Transverse colon (tissue), 4 donors: ENCODE results near the gene CERS1. TPM values are rescaled to one million over a fixed set of nuclear protein-coding genes. Genes with fewer than 3 reads are reported as not detected.

Experiments used
- DNase-seq: peaks from one replicate; pipeline ENCODE4 v3.0.0-alpha.2; 2019
- H3K27ac ChIP-seq, 4 donors: fragments of 200-600 bp; sonication (generic); 2 replicates each; pipeline ENCODE4 v1.5.1; 2016 to 2018; ENCODE audit warnings: inconsistent platforms in 4 of 4
- H3K27me3 ChIP-seq: fragments of 200-600 bp; sonication (generic); 2 replicates; pipeline ENCODE4 v1.5.1; 2017; ENCODE audit warnings: inconsistent platforms
- H3K36me3 ChIP-seq, 4 donors: fragments of 200-600 bp; sonication (generic); 2 replicates each; pipeline ENCODE4 v1.5.1; 2017 to 2019; ENCODE audit warnings: inconsistent platforms in 4 of 4
- H3K4me1 ChIP-seq, 4 donors: fragments of 200-600 bp; sonication (generic); 2 replicates each; pipeline ENCODE4 v1.5.1; 2017 to 2020; ENCODE audit warnings: inconsistent platforms in 4 of 4
- H3K4me3 ChIP-seq, 4 donors: fragments of 200-600 bp; sonication (generic); 1 replicate in 1 of 4; 2 replicates in 3 of 4; pipeline versions ENCODE4 v1.5.1 to v1.6.1; 2017 to 2019; ENCODE audit warnings: inconsistent platforms in 4 of 4
- H3K9me3 ChIP-seq, 2 donors: fragments of 200-600 bp; sonication (generic); 2 replicates each; pipeline ENCODE4 v1.5.1; 2017 to 2019; ENCODE audit warnings: inconsistent platforms in 2 of 2
- CTCF ChIP-seq, 5 experiments: fragments of 200-600 bp in 3 of 5; fragments of 450-650 bp in 2 of 5; sonication (generic) in 3 of 5; IDR thresholded peaks; 1 replicate in 2 of 5; 2 replicates in 3 of 5; pipeline ENCODE4 v1.5.1; 2016 to 2017; ENCODE audit warnings: antibody characterized with exemption in 5 of 5, inconsistent platforms in 3 of 5, mild to moderate bottlenecking in 2 of 5, moderate library complexity in 1 of 5
- EP300 ChIP-seq: sonication (generic); formaldehyde crosslinking; IDR thresholded peaks from one replicate; pipeline ENCODE4 v1.6.1; 2017; ENCODE audit warnings: antibody characterized with exemption, low read depth
- POLR2A ChIP-seq: fragments of 450-650 bp; IDR thresholded peaks from one replicate; pipeline ENCODE4 v1.6.1; 2016; ENCODE audit warnings: antibody characterized with exemption, mild to moderate bottlenecking, moderate library complexity
- POLR2AphosphoS5 ChIP-seq, 3 donors: sonication (generic); formaldehyde crosslinking; IDR thresholded peaks; one replicate each; pipeline ENCODE4 v1.6.1; 2016; ENCODE audit warnings: antibody characterized with exemption in 3 of 3
- WGBS, 2 donors: methylation state at CpG; one replicate each; pipeline ENCODE4 v1.1.5; 2018; ENCODE audit warnings: low coverage in 1 of 2; 5-methylcytosine and 5-hydroxymethylcytosine counted together
- in situ Hi-C, 4 donors: fragments of 200-750 bp; cut with MboI; loops; one replicate each; pipeline versions ENCODE4 v1.15.0 to v1.15.1; 2017; ENCODE audit warnings: low sequenced_read_pairs in 3 of 4, low pct_ligation_motif_present in 1 of 4, low pct_unique_long_range_greater_than_20kb in 1 of 4
- intact Hi-C: fragments of 100-400 bp; cut with DNase I; formaldehyde crosslinking; loops from one replicate; pipeline ENCODE4 v1.15.1; 2023; ENCODE audit warnings: low total_unique reads
- total RNA-seq, 4 donors: library from RNA; depleted of rRNA; stranded (reverse); fragments of >200 nt; gene quantifications; one replicate each; pipeline ENCODE4 v1.1.0, GENCODE V29; 2016

Gene CERS1
- total RNA-seq, 4 donors from 2014 or later, result not detected

GRCh38 chr19:18910010-18910409 is 14.1 kb upstream of the CERS1 start:
- intact Hi-C loops (no loop called here), in situ Hi-C loops (no loop called here)
- DNase-seq, result no peak
- Histone ChIP-seq H3K4me1 (no peaks in the 10 kb centered on the region), H3K9me3 (no peaks in the 10 kb centered on the region), H3K27ac (no peak overlapping the region), H3K27me3 (no peaks in the 10 kb centered on the region), H3K36me3 (peaks cover 0 to 2% (median 0%) of the 10 kb centered on the region in 4 donors), H3K4me3 (no peak overlapping the region)
- WGBS, 2 donors, result 92% methylated on average over 10 of the region's 10 CpGs; no CpG with 5 or more reads in 1 of the 2 donors
- no peak for TF ChIP-seq POLR2A
- no peak for TF ChIP-seq CTCF (IDR thresholded peaks at IDR 0.05)
- no peak for TF ChIP-seq EP300
- no peak for TF ChIP-seq POLR2AphosphoS5 (IDR thresholded peaks at IDR 0.05)

GRCh38 chr19:18908917-18909619 is 13.1 kb upstream of the CERS1 start:
- WGBS, 2 donors, result 93% methylated on average over 17 of the region's 17 CpGs; no CpG with 5 or more reads in 1 of the 2 donors
- Histone ChIP-seq H3K9me3 (no peaks in the 10 kb centered on the region), H3K36me3 (peaks cover 0 to 10% (median 0%) of the 10 kb centered on the region in 4 donors), H3K27ac (no peak overlapping the region), H3K27me3 (no peaks in the 10 kb centered on the region), H3K4me3 (no peak overlapping the region), H3K4me1 (no peaks in the 10 kb centered on the region)
- DNase-seq, result no peak
- TF ChIP-seq CTCF (IDR thresholded peaks at IDR 0.05) (no peak), POLR2AphosphoS5 (IDR thresholded peaks at IDR 0.05) (no peak), POLR2A (no peak), EP300 (no peak)
- intact Hi-C loops (no loop called here), in situ Hi-C loops (no loop called here)

- Histone ChIP-seq H3K4me3 (no peak overlapping the region), H3K27ac (no peak overlapping the region), H3K27me3 (no peaks in the 10 kb centered on the region), H3K4me1 (no peaks in the 10 kb centered on the region), H3K9me3 (no peaks in the 10 kb centered on the region), H3K36me3 (peaks cover 0 to 10% (median 0%) of the 10 kb centered on the region in 4 donors)
- DNase-seq, result no peak
- intact Hi-C loops (no loop called here), in situ Hi-C loops (no loop called here)
- WGBS, 2 donors, result 90 to 100% methylated on average over 2 to 31 of the region's 36 CpGs
- TF ChIP-seq POLR2AphosphoS5 (IDR thresholded peaks at IDR 0.05) (no peak), POLR2A (no peak), EP300 (no peak), CTCF (IDR thresholded peaks at IDR 0.05) (no peak)
These were observed 10.9 kb upstream of the CERS1 start for GRCh38 chr19:18906605-18907519.

GRCh38 chr19:18905513-18906236 is 9.7 kb upstream of the CERS1 start:
- Histone ChIP-seq H3K27me3 (no peaks in the 10 kb centered on the region), H3K36me3 (peaks cover 0 to 10% (median 0%) of the 10 kb centered on the region in 4 donors), H3K4me1 (no peaks in the 10 kb centered on the region), H3K27ac (no peak overlapping the region), H3K9me3 (no peaks in the 10 kb centered on the region), H3K4me3 (no peak overlapping the region)
- WGBS, 2 donors, result 89% methylated on average over 26 of the region's 26 CpGs; no CpG with 5 or more reads in 1 of the 2 donors
- TF ChIP-seq CTCF (IDR thresholded peaks at IDR 0.05) (no peak), POLR2A (no peak), POLR2AphosphoS5 (IDR thresholded peaks at IDR 0.05) (no peak), EP300 (no peak)
- no peak for DNase-seq
- in situ Hi-C loops (no loop called here), intact Hi-C loops (no loop called here)
